SK-N-SH treated with all-trans-retinoic acid at 6 μM for 48 hours (cell line): ENCODE data around the gene NOTUM.

Experiments
- ATAC-seq: fragments of 200-7000 bp; cut with Tn5 transposase; 3 replicates; pipeline ENCODE4 v1.9.1; 2020; ENCODE audit warnings: mild to moderate bottlenecking, moderate library complexity
- ARNTL ChIP-seq: fragments of 450-650 bp; formaldehyde crosslinking; IDR thresholded peaks from 2 replicates; pipeline ENCODE4 v1.5.0; 2020; ENCODE audit warnings: low read depth, mild to moderate bottlenecking, moderate library complexity, borderline replicate concordance
- BACH2 ChIP-seq: fragments of 250-450 bp; sonication (Bioruptor Pico); IDR thresholded peaks from 2 replicates; pipeline ENCODE4 v1.9.0; 2021; ENCODE audit warnings: mild to moderate bottlenecking, borderline replicate concordance
- CREB5 ChIP-seq: fragments of 250-450 bp; sonication (Bioruptor Pico); IDR thresholded peaks from 2 replicates; pipeline ENCODE4 v1.5.1; 2020; ENCODE audit warnings: low read depth, mild to moderate bottlenecking, moderate library complexity
- CSDC2 ChIP-seq: fragments of 250-450 bp; sonication (Bioruptor Pico); IDR thresholded peaks from 2 replicates; pipeline ENCODE4 v1.5.0; 2020; ENCODE audit warnings: mild to moderate bottlenecking, moderate library complexity
- CSRNP3 ChIP-seq: fragments of 250-450 bp; sonication (Bioruptor Pico); IDR thresholded peaks from 2 replicates; pipeline ENCODE4 v1.5.1; 2021; ENCODE audit warnings: mild to moderate bottlenecking, moderate library complexity
- ESRRG ChIP-seq: fragments of 250-450 bp; sonication (Bioruptor Pico); IDR thresholded peaks from 2 replicates; pipeline ENCODE4 v1.6.1; 2021; ENCODE audit warnings: mild to moderate bottlenecking
- GLIS3 ChIP-seq: fragments of 250-450 bp; sonication (Bioruptor Pico); IDR thresholded peaks from 2 replicates; pipeline ENCODE4 v1.5.0; 2020; ENCODE audit warnings: mild to moderate bottlenecking, moderate library complexity
- ISL1 ChIP-seq: fragments of 250-450 bp; sonication (Bioruptor Pico); IDR thresholded peaks from 2 replicates; pipeline ENCODE4 v2.1.2; 2022; ENCODE audit warnings: mild to moderate bottlenecking, moderate library complexity
- OSR1 ChIP-seq: fragments of 250-450 bp; sonication (Bioruptor Pico); IDR thresholded peaks from 2 replicates; pipeline ENCODE4 v1.8.0; 2022; ENCODE audit warnings: moderate library complexity, mild to moderate bottlenecking, inconsistent platforms
- PPARA ChIP-seq: fragments of 250-450 bp; sonication (Bioruptor Pico); IDR thresholded peaks from 2 replicates; pipeline ENCODE4 v1.5.0; 2020; ENCODE audit warnings: mild to moderate bottlenecking, borderline replicate concordance
- SNAI2 ChIP-seq: fragments of 250-450 bp; sonication (Bioruptor Pico); IDR thresholded peaks from 2 replicates; pipeline ENCODE4 v1.5.0; 2020; ENCODE audit warnings: mild to moderate bottlenecking, moderate library complexity
- TCF4 ChIP-seq: fragments of 250-450 bp; sonication (Bioruptor Pico); IDR thresholded peaks from 2 replicates; pipeline ENCODE4 v1.8.0; 2021; ENCODE audit warnings: mild to moderate bottlenecking, moderate library complexity, borderline replicate concordance
- TOX ChIP-seq: fragments of 250-450 bp; sonication (Bioruptor Pico); IDR thresholded peaks from 2 replicates; pipeline ENCODE4 v1.8.0; 2021; ENCODE audit warnings: mild to moderate bottlenecking, moderate library complexity, borderline replicate concordance
- TSHZ2 ChIP-seq: fragments of 250-450 bp; sonication (Bioruptor Pico); IDR thresholded peaks from 2 replicates; pipeline ENCODE4 v1.5.0; 2020; ENCODE audit warnings: mild to moderate bottlenecking, moderate library complexity
- ZFP30 ChIP-seq: fragments of 450-650 bp; formaldehyde crosslinking; IDR thresholded peaks from 2 replicates; pipeline ENCODE4 v1.5.0; 2022; ENCODE audit warnings: mild to moderate bottlenecking, moderate library complexity
- ZNF565 ChIP-seq: fragments of 450-650 bp; formaldehyde crosslinking; conservative IDR thresholded peaks from 2 replicates; pipeline ENCODE4 v1.5.0; 2020; ENCODE audit warnings: low read depth, mild to moderate bottlenecking, moderate library complexity
- ZNF70 ChIP-seq: fragments of 450-650 bp; formaldehyde crosslinking; IDR thresholded peaks from 2 replicates; pipeline ENCODE4 v1.5.0; 2020; ENCODE audit warnings: mild to moderate bottlenecking, moderate library complexity
- ZNF8 ChIP-seq: fragments of 450-650 bp; formaldehyde crosslinking; IDR thresholded peaks from 2 replicates; pipeline ENCODE4 v1.5.0; 2020; ENCODE audit warnings: mild to moderate bottlenecking, moderate library complexity
- TF ChIP-seq, protein P1 (sequence below): fragments of 250-450 bp; sonication (Bioruptor Pico); IDR thresholded peaks from 2 replicates; pipeline ENCODE4 v1.8.0; 2021; ENCODE audit warnings: low read depth, mild to moderate bottlenecking, moderate library complexity, borderline replicate concordance
- TF ChIP-seq, protein P2 (sequence below): fragments of 250-450 bp; sonication (Bioruptor Pico); IDR thresholded peaks from 2 replicates; pipeline ENCODE4 v1.8.0; 2020; ENCODE audit warnings: mild to moderate bottlenecking, moderate library complexity, borderline replicate concordance

The NOTUM gene

GRCh38 chr17:81939218-81939617, 21.8 kb downstream of the NOTUM start:
- TF ChIP-seq CSDC2 (CRISPR knock-in tag), result no peak
- TF ChIP-seq CSRNP3 (CRISPR knock-in tag), result no peak
- TF ChIP-seq ISL1, result no peak
- TF ChIP-seq BACH2, result no peak
- TF ChIP-seq TOX (CRISPR knock-in tag), result no peak
- TF ChIP-seq ZFP30 (CRISPR knock-in tag), result no peak
- TF ChIP-seq TCF4, result no peak

GRCh38 chr17:81935709-81936084, 25.3 kb downstream of the NOTUM start:
- no peak for TF ChIP-seq CREB5
- TF ChIP-seq, protein P1, sequence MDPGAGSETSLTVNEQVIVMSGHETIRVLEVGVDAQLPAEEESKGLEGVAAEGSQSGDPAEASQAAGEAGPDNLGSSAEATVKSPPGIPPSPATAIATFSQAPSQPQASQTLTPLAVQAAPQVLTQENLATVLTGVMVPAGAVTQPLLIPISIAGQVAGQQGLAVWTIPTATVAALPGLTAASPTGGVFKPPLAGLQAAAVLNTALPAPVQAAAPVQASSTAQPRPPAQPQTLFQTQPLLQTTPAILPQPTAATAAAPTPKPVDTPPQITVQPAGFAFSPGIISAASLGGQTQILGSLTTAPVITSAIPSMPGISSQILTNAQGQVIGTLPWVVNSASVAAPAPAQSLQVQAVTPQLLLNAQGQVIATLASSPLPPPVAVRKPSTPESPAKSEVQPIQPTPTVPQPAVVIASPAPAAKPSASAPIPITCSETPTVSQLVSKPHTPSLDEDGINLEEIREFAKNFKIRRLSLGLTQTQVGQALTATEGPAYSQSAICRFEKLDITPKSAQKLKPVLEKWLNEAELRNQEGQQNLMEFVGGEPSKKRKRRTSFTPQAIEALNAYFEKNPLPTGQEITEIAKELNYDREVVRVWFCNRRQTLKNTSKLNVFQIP (CRISPR knock-in tag), result no peak
- TF ChIP-seq, protein P2, sequence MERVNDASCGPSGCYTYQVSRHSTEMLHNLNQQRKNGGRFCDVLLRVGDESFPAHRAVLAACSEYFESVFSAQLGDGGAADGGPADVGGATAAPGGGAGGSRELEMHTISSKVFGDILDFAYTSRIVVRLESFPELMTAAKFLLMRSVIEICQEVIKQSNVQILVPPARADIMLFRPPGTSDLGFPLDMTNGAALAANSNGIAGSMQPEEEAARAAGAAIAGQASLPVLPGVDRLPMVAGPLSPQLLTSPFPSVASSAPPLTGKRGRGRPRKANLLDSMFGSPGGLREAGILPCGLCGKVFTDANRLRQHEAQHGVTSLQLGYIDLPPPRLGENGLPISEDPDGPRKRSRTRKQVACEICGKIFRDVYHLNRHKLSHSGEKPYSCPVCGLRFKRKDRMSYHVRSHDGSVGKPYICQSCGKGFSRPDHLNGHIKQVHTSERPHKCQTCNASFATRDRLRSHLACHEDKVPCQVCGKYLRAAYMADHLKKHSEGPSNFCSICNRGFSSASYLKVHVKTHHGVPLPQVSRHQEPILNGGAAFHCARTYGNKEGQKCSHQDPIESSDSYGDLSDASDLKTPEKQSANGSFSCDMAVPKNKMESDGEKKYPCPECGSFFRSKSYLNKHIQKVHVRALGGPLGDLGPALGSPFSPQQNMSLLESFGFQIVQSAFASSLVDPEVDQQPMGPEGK (CRISPR knock-in tag), result no peak
- TF ChIP-seq CSRNP3 (CRISPR knock-in tag), result no peak
- no peak for TF ChIP-seq OSR1
- no peak for TF ChIP-seq TOX (CRISPR knock-in tag)
- TF ChIP-seq TSHZ2 (CRISPR knock-in tag), result no peak
- TF ChIP-seq SNAI2 (CRISPR knock-in tag), result no peak
- TF ChIP-seq ARNTL (CRISPR knock-in tag), result no peak
- TF ChIP-seq PPARA, result no peak
- TF ChIP-seq ISL1, result no peak
- no peak for TF ChIP-seq ESRRG (CRISPR knock-in tag)
- TF ChIP-seq GLIS3 (CRISPR knock-in tag), result no peak
- TF ChIP-seq ZNF565 (CRISPR knock-in tag), result no peak
- ATAC-seq, result no peak

More at GRCh38 chr17:81939218-81939617, 21.8 kb downstream of the NOTUM start:
- no peak for ATAC-seq

- TF ChIP-seq ZNF8 (CRISPR knock-in tag) (no peak), ZFP30 (CRISPR knock-in tag) (no peak), ARNTL (CRISPR knock-in tag) (no peak), CSRNP3 (CRISPR knock-in tag) (no peak), OSR1 (no peak), ESRRG (CRISPR knock-in tag) (no peak), ZNF70 (CRISPR knock-in tag) (no peak), CSDC2 (CRISPR knock-in tag) (no peak), CREB5 (no peak)
- TF ChIP-seq, protein P2 (CRISPR knock-in tag), result no peak
- ATAC-seq, result no peak
These were observed 25.9 kb downstream of the NOTUM start for GRCh38 chr17:81934850-81935708.
